H1 (cell line): ENCODE data around the gene UCHL5. TPM values are rescaled to one million over a fixed set of nuclear protein-coding genes. Genes with fewer than 3 reads are reported as not detected.

Experiments used
- CTCF ChIA-PET: fragments of 300-600 bp; sonication (Branson Sonifier 250); formaldehyde crosslinking; loops from one replicate; lab custom pipeline; 2021; ENCODE audit not compliant: partially characterized antibody; lab: Charles Lee
- POLR2A ChIA-PET: fragments of 300-600 bp; sonication (Branson Sonifier 250); formaldehyde crosslinking; loops from one replicate; lab custom pipeline; 2021; ENCODE audit warnings: inconsistent platforms; ENCODE audit not compliant: partially characterized antibody; lab: Charles Lee
- DNase-seq, 2 experiments: peaks; one replicate each; pipeline versions ENCODE4 v3.0.0 to v3.0.0-alpha.2; 2010 to 2022; ENCODE audit warnings: low spot score in 2 of 2, low read depth in 1 of 2, mixed read lengths in 1 of 2
- FAIRE-seq: peaks from 2 replicates; lab custom pipeline; 2011; peaks lifted over from hg19 to GRCh38; lab: Jason Lieb, UNC
- H2AFZ ChIP-seq: 2 replicates; pipeline ENCODE4 v1.8.1; 2012; ENCODE audit warnings: low read length, inconsistent platforms
- H2AK5ac ChIP-seq: 2 replicates; pipeline ENCODE4 v1.6.1; 2013; ENCODE audit warnings: low read depth, low read length
- H2BK120ac ChIP-seq: replicated peaks from 2 replicates; pipeline ENCODE3; 2013; ENCODE audit warnings: low read depth, low read length, inconsistent platforms
- H2BK12ac ChIP-seq: 2 replicates; pipeline ENCODE4 v1.6.1; 2013; ENCODE audit warnings: low read depth, low read length
- H2BK15ac ChIP-seq: 2 replicates; pipeline ENCODE4 v1.6.1; 2013; ENCODE audit warnings: low read length
- H2BK20ac ChIP-seq: 2 replicates; pipeline ENCODE4 v1.6.1; 2013; ENCODE audit warnings: low read length
- H2BK5ac ChIP-seq: 2 replicates; pipeline ENCODE4 v1.6.1; 2013; ENCODE audit warnings: low read depth, low read length
- H3K14ac ChIP-seq: 2 replicates; pipeline ENCODE4 v1.6.1; 2013; ENCODE audit warnings: inconsistent platforms; ENCODE audit not compliant: insufficient read length
- H3K18ac ChIP-seq: 2 replicates; pipeline ENCODE4 v1.6.1; 2013; ENCODE audit warnings: low read length; ENCODE audit errors: extremely low read depth
- H3K23ac ChIP-seq: 2 replicates; pipeline ENCODE4 v1.6.1; 2013; ENCODE audit warnings: inconsistent platforms; ENCODE audit not compliant: insufficient read length
- H3K23me2 ChIP-seq: 2 replicates; pipeline ENCODE4 v1.6.1; 2013; ENCODE audit warnings: low read depth, low read length
- H3K27ac ChIP-seq: 2 replicates; pipeline ENCODE4 v1.6.1; 2011; ENCODE audit warnings: low read depth, low read length, inconsistent platforms
- H3K27me3 ChIP-seq, 4 experiments: replicated peaks in 1 of 4; 1 replicate in 1 of 4; 2 replicates in 3 of 4; pipeline versions ENCODE4 v1.6.1 to v1.8.1; 2011 to 2013; ENCODE audit warnings: low read length in 3 of 4, mild to moderate bottlenecking in 3 of 4, inconsistent platforms in 2 of 4, mixed read lengths in 2 of 4, moderate library complexity in 1 of 4; ENCODE audit not compliant: control insufficient read depth in 3 of 4, insufficient read depth in 3 of 4; ENCODE audit errors: extremely low read depth in 1 of 4
- H3K36me3 ChIP-seq, 4 experiments: 2 replicates each; pipeline versions ENCODE4 v1.6.1 to v1.8.1; 2011 to 2013; ENCODE audit warnings: mild to moderate bottlenecking in 4 of 4, low read length in 3 of 4, moderate library complexity in 2 of 4, control low read depth in 1 of 4, inconsistent platforms in 1 of 4; ENCODE audit not compliant: insufficient read depth in 4 of 4, control insufficient read depth in 2 of 4
- H3K4ac ChIP-seq: replicated peaks from 2 replicates; pipeline ENCODE3; 2013; ENCODE audit warnings: low read length, low read depth, mixed read lengths, inconsistent platforms; ENCODE audit not compliant: insufficient read length
- H3K4me1 ChIP-seq, 4 experiments: replicated peaks in 1 of 4; 1 replicate in 1 of 4; 2 replicates in 3 of 4; pipeline versions ENCODE4 v1.6.1 to v1.8.1; 2011 to 2013; ENCODE audit warnings: low read length in 3 of 4, inconsistent platforms in 2 of 4, mixed read lengths in 1 of 4; ENCODE audit not compliant: insufficient read depth in 4 of 4, control insufficient read depth in 3 of 4
- H3K4me2 ChIP-seq, 2 experiments: 2 replicates each; pipeline versions ENCODE4 v1.6.1 to v1.8.1; 2011 to 2013; ENCODE audit warnings: low read depth in 2 of 2, low read length in 2 of 2, control low read depth in 1 of 2, inconsistent platforms in 1 of 2, mild to moderate bottlenecking in 1 of 2; ENCODE audit not compliant: insufficient read depth in 1 of 2
- H3K4me3 ChIP-seq, 4 experiments: fragments of 200-600, 300-600 bp in 1 of 4; sonication (generic), shearing (Covaris generic), sonication (Bioruptor Twin) in 1 of 4; 2 replicates each; pipeline versions ENCODE4 v1.5.1 to v1.8.1; 2011 to 2016; ENCODE audit warnings: low read length in 4 of 4, low read depth in 3 of 4, control low read depth in 2 of 4, inconsistent platforms in 2 of 4, mild to moderate bottlenecking in 2 of 4, mixed read lengths in 1 of 4, moderate library complexity in 1 of 4; ENCODE audit not compliant: insufficient read depth in 2 of 4; ENCODE audit errors: extremely low read depth in 1 of 4
- H3K56ac ChIP-seq: replicated peaks from 2 replicates; pipeline ENCODE3; 2013; ENCODE audit warnings: low read depth, mild to moderate bottlenecking, mixed read lengths, low read length, inconsistent platforms; ENCODE audit not compliant: insufficient read length
- H3K79me1 ChIP-seq: 2 replicates; pipeline ENCODE4 v1.6.1; 2013; ENCODE audit warnings: low read depth, low read length, control low read depth
- H3K79me2 ChIP-seq, 2 experiments: 2 replicates each; pipeline versions ENCODE4 v1.6.1 to v1.8.1; 2012 to 2013; ENCODE audit warnings: low read length in 2 of 2, mild to moderate bottlenecking in 2 of 2, inconsistent platforms in 1 of 2; ENCODE audit not compliant: insufficient read depth in 2 of 2, control insufficient read depth in 1 of 2
- H3K9ac ChIP-seq, 4 experiments: replicated peaks in 1 of 4; 1 replicate in 1 of 4; 2 replicates in 3 of 4; pipeline versions ENCODE4 v1.6.1 to v1.8.1; 2011 to 2013; ENCODE audit warnings: low read depth in 3 of 4, low read length in 3 of 4, control low read depth in 2 of 4, mild to moderate bottlenecking in 2 of 4, moderate library complexity in 2 of 4, inconsistent platforms in 1 of 4; ENCODE audit errors: extremely low read depth in 1 of 4
- H3K9me3 ChIP-seq, 2 experiments: 2 replicates each; pipeline versions ENCODE4 v1.6.1 to v1.8.1; 2012 to 2013; ENCODE audit warnings: mild to moderate bottlenecking in 2 of 2, moderate library complexity in 2 of 2, control low read depth in 1 of 2, inconsistent platforms in 1 of 2, low read depth in 1 of 2, low read length in 1 of 2, mixed read lengths in 1 of 2; ENCODE audit not compliant: insufficient read depth in 2 of 2
- H4K20me1 ChIP-seq, 2 experiments: replicated peaks in 1 of 2; 2 replicates each; pipeline versions ENCODE3 to v1.8.1; 2011 to 2013; ENCODE audit warnings: inconsistent platforms in 2 of 2, low read length in 2 of 2, mild to moderate bottlenecking in 1 of 2; ENCODE audit not compliant: insufficient read depth in 2 of 2, control insufficient read depth in 1 of 2
- H4K5ac ChIP-seq: 2 replicates; pipeline ENCODE4 v1.6.1; 2013; ENCODE audit warnings: low read length, low read depth, mixed read lengths, inconsistent platforms; ENCODE audit not compliant: insufficient read length
- H4K8ac ChIP-seq: 2 replicates; pipeline ENCODE4 v1.8.0; 2013; ENCODE audit warnings: mild to moderate bottlenecking, moderate library complexity, low read length, inconsistent platforms; ENCODE audit not compliant: insufficient read depth; ENCODE audit errors: extremely low read depth
- H4K91ac ChIP-seq: replicated peaks from 2 replicates; pipeline ENCODE3; 2013; ENCODE audit warnings: low read length, mixed read lengths, inconsistent platforms; ENCODE audit not compliant: insufficient read length
- BACH1 ChIP-seq: IDR thresholded peaks from 2 replicates; pipeline ENCODE4 v1.6.1; 2012; ENCODE audit warnings: low read length, improper control_type of control experiment
- CBX5 ChIP-seq: fragments of 300-800, 300-1000 bp; sonication (generic); IDR thresholded peaks from 2 replicates; pipeline ENCODE4 v1.7.1; 2016; ENCODE audit warnings: antibody characterized with exemption, low read length, low read depth
- CEBPB ChIP-seq: IDR thresholded peaks from 2 replicates; pipeline ENCODE4 v1.6.1; 2012; ENCODE audit warnings: low read depth, low read length
- CREB1 ChIP-seq: IDR thresholded peaks from 2 replicates; pipeline ENCODE4 v1.6.1; 2012; ENCODE audit warnings: inconsistent platforms
- FOSL1 ChIP-seq: IDR thresholded peaks from 2 replicates; pipeline ENCODE4 v1.6.1; 2011; ENCODE audit warnings: mild to moderate bottlenecking, low read depth, low read length, moderate library complexity; ENCODE audit not compliant: insufficient read depth
- HDAC6 ChIP-seq: IDR thresholded peaks from one replicate; pipeline ENCODE4 v1.7.1; 2012; ENCODE audit warnings: low read depth, mild to moderate bottlenecking, inconsistent platforms, low read length, moderate library complexity
- NRF1 ChIP-seq: IDR thresholded peaks from 2 replicates; pipeline ENCODE4 v1.6.1; 2011; ENCODE audit warnings: mild to moderate bottlenecking, low read depth, low read length, improper control_type of control experiment
- POLR2A ChIP-seq, 2 experiments: IDR thresholded peaks; 1 replicate in 1 of 2; 2 replicates in 1 of 2; pipeline ENCODE4 v1.6.1; 2011; ENCODE audit warnings: low read depth in 2 of 2, low read length in 2 of 2, mild to moderate bottlenecking in 2 of 2; ENCODE audit errors: control extremely low read depth in 1 of 2
- SAP30 ChIP-seq: fragments of 300-600 bp; sonication (generic); IDR thresholded peaks from 2 replicates; pipeline ENCODE4 v1.7.1; 2012; ENCODE audit warnings: low read length, moderate library complexity, mild to moderate bottlenecking, inconsistent platforms; ENCODE audit not compliant: insufficient read depth, insufficient replicate concordance
- SIRT6 ChIP-seq: IDR thresholded peaks from one replicate; pipeline ENCODE4 v1.7.1; 2012; ENCODE audit warnings: low read length, inconsistent platforms
- SUZ12 ChIP-seq: fragments of 200-600 bp; sonication (generic); IDR thresholded peaks from 2 replicates; pipeline ENCODE4 v1.6.1; 2012; ENCODE audit warnings: mild to moderate bottlenecking, inconsistent platforms, low read length, moderate library complexity, mixed read lengths
- TAF7 ChIP-seq: optimal IDR thresholded peaks from 2 replicates; pipeline ENCODE3; 2011; ENCODE audit warnings: low read depth, mild to moderate bottlenecking, inconsistent platforms, low read length, moderate library complexity, borderline replicate concordance
- TBP ChIP-seq: IDR thresholded peaks from 2 replicates; pipeline ENCODE4 v1.6.1; 2011; ENCODE audit warnings: low read depth, low read length, improper control_type of control experiment
- TEAD4 ChIP-seq: IDR thresholded peaks from 2 replicates; pipeline ENCODE4 v1.6.1; 2012; ENCODE audit warnings: low read depth, low read length, inconsistent platforms, mixed read lengths
- USF2 ChIP-seq: IDR thresholded peaks from 2 replicates; pipeline ENCODE4 v1.6.1; 2011; ENCODE audit warnings: low read length, improper control_type of control experiment
- YY1 ChIP-seq: IDR thresholded peaks from 2 replicates; pipeline ENCODE4 v1.6.1; 2011; ENCODE audit warnings: low read depth, mild to moderate bottlenecking, low read length
- WGBS, 2 experiments: shearing (Covaris generic) in 1 of 2; methylation state at CpG; one replicate each; pipeline versions ENCODE4 v1.1.6 to v1.1.7; 2013 to 2015; ENCODE audit warnings: low lambda C conversion rate in 2 of 2, mixed read lengths in 2 of 2, inconsistent platforms in 1 of 2, low coverage in 1 of 2, missing lambda C conversion rate in 1 of 2; ENCODE audit not compliant: insufficient replicate concordance in 2 of 2, insufficient coverage in 1 of 2, insufficient read length in 1 of 2; ENCODE audit errors: extremely low coverage in 1 of 2, missing lambda C conversion rate in 1 of 2; 5-methylcytosine and 5-hydroxymethylcytosine counted together
- polyA plus RNA-seq, 7 experiments: library from polyadenylated mRNA; depleted of rRNA in 3 of 7; stranded (reverse) in 5 of 7; unstranded in 2 of 7; fragments of >200 nt in 5 of 7; fragments of 200-250 nt in 2 of 7; gene quantifications; 1 replicate in 5 of 7; 2 replicates in 1 of 7; 4 replicates in 1 of 7; pipeline versions ENCODE4 v1.2.1 to v1.2.3, GENCODE V29; 2011 to 2013; ENCODE audit warnings: missing spikeins in 2 of 7, mixed read lengths in 2 of 7
- total RNA-seq: library from RNA; stranded (reverse); fragmentation: NEBNext Ultra II Directional; extraction: Animal tissue kit (Norgen Biotek cat#: 25700); gene quantifications from 2 replicates; pipeline ENCODE4 v1.2.1, GENCODE V29; 2021

Gene UCHL5
- total and polyA plus RNA-seq, 2 of the 8 experiments (the other 6 are each of a cell fraction or from before 2014, with no cell fraction given) = 12.0 to 40.0 TPM

GRCh38 chr1:192966073-192966472 lies 93.1 kb downstream of the UCHL5 start:
- Histone ChIP-seq H3K79me1 (no peaks in the 10 kb centered on the region), H2BK120ac (no peak overlapping the region), H3K18ac (no peak overlapping the region), H4K20me1 (no peaks in the 10 kb centered on the region), H2BK20ac (no peak overlapping the region), H4K91ac (no peak overlapping the region), H3K14ac (no peak overlapping the region), H2BK15ac (no peak overlapping the region), H4K8ac (no peak overlapping the region), H2AFZ (no peak overlapping the region), H4K5ac (no peak overlapping the region), H3K27me3 (no peaks in the 10 kb centered on the region), H3K79me2 (no peaks in the 10 kb centered on the region), H2BK5ac (no peak overlapping the region), H3K4me3 (no peak overlapping the region), H3K4ac (no peak overlapping the region), H2AK5ac (no peak overlapping the region), H3K27ac (no peak overlapping the region), H3K36me3 (no peaks in the 10 kb centered on the region), H3K4me2 (no peak overlapping the region), H2BK12ac (no peak overlapping the region), H3K9me3 (no peaks in the 10 kb centered on the region), H3K9ac (no peak overlapping the region), H3K56ac (no peak overlapping the region), H3K23ac (no peak overlapping the region), H3K23me2 (no peaks in the 10 kb centered on the region), H3K4me1 (no peaks in the 10 kb centered on the region)
- ChIA-PET CTCF (interaction anchor here (0.6 to 1.2 kb wide), 2 partner anchors 11 to 14 kb away, joined by 3 to 4 read pairs; no protein-coding TSS in a partner anchor), POLR2A (no interaction called here)
- FAIRE-seq (no peak), DNase-seq (no peak)
- WGBS, 2 experiments = 92% methylated on average over 2 of the region's 2 CpGs; no CpG with 5 or more reads in 1 of the 2 experiments
- TF ChIP-seq FOSL1 (no peak), USF2 (no peak), HDAC6 (no peak), TEAD4 (no peak), SUZ12 (no peak), CREB1 (no peak), SAP30 (no peak), SIRT6 (no peak), POLR2A (IDR thresholded peaks at IDR 0.05; ENCODE audit: control extremely low read depth in 1 of 2, low read depth in 2 of 2, low read length in 2 of 2) (no peak), YY1 (no peak), NRF1 (no peak), TBP (no peak), BACH1 (no peak), CBX5 (no peak), CEBPB (no peak), TAF7 (no peak)
